Measurements from ENCODE around the gene HCN1.

- no peak for TF ChIP-seq POLR2AphosphoS5 (IDR thresholded peaks at IDR 0.05; ENCODE audit: low read depth, low read length)
- no peak for TF ChIP-seq TAF1 (IDR thresholded peaks at IDR 0.05; ENCODE audit: borderline replicate concordance, low read depth, low read length)
- no peak for TF ChIP-seq POLR2A (IDR thresholded peaks at IDR 0.05; ENCODE audit: low read depth, low read length)
Measured at GRCh38 chr5:45725537-45725936, 29.4 kb upstream of the HCN1 start.

Measured in GM12892 (cell line).